Left lung (tissue), 10 donors: ENCODE measurements around the gene RBM10. TPM values are rescaled to one million over a fixed set of nuclear protein-coding genes. Genes with fewer than 3 reads are reported as not detected.

Experiments used
- ATAC-seq: fragments of 200-7000 bp; cut with Tn5 transposase; one replicate; pipeline ENCODE4 v1.9.1; 2020; ENCODE audit warnings: moderate library complexity
- DNase-seq, 4 donors: peaks; one replicate each; pipeline ENCODE4 v3.0.0-alpha.2; 2013 to 2020
- H3K27ac ChIP-seq, 2 donors: fragments of 200-600 bp; sonication (generic) in 1 of 2; one replicate each; pipeline versions ENCODE4 v1.5.0 to v1.8.0; 2020 to 2021
- H3K27me3 ChIP-seq, 2 donors: fragments of 200-600 bp; sonication (generic) in 1 of 2; one replicate each; pipeline versions ENCODE4 v1.5.0 to v1.8.0; 2020 to 2021
- H3K36me3 ChIP-seq, 2 donors: fragments of 200-600 bp; sonication (generic) in 1 of 2; one replicate each; pipeline versions ENCODE4 v1.5.0 to v1.8.0; 2020 to 2021
- H3K4me1 ChIP-seq, 2 donors: fragments of 200-600 bp; one replicate each; pipeline ENCODE4 v1.8.0; 2021
- H3K4me3 ChIP-seq, 2 donors: fragments of 200-600 bp; sonication (generic) in 1 of 2; one replicate each; pipeline versions ENCODE4 v1.5.0 to v1.8.0; 2020 to 2021; ENCODE audit warnings: mild to moderate bottlenecking in 1 of 2
- H3K9me3 ChIP-seq, 2 donors: fragments of 200-600 bp; sonication (generic) in 1 of 2; one replicate each; pipeline versions ENCODE4 v1.5.0 to v1.8.0; 2020 to 2021
- intact Hi-C, 2 donors: fragments of 100-400 bp; cut with DNase I; formaldehyde crosslinking; loops; one replicate each; pipeline versions ENCODE4 v1.11.2 to v1.14.2; 2022
- polyA plus RNA-seq, 6 donors: library from polyadenylated mRNA; unstranded; fragments of 120-200 nt; gene quantifications; one replicate each; pipeline ENCODE4 v1.2.1, GENCODE V29; 2013; ENCODE audit not compliant: insufficient read length in 6 of 6
- total RNA-seq, 2 donors: library from RNA; stranded (reverse); fragmentation: NEBNext Ultra II Directional; extraction: Animal tissue kit (Norgen Biotek cat#: 25700); gene quantifications; one replicate each; pipeline ENCODE4 v1.2.1, GENCODE V29; 2021
- TF ChIP-seq, protein P1 (sequence below), 2 donors: fragments of 200-600 bp; sonication (generic) in 1 of 2; IDR thresholded peaks; one replicate each; pipeline versions ENCODE4 v1.5.0 to v1.8.0; 2021; ENCODE audit warnings: antibody characterized with exemption in 2 of 2
- donor health status: DM: no; HTN: yes; CAD: no.
- donor health status: DM: no; HTN: no; CAD: no.

RBM10 gene
- total and polyA plus RNA-seq, 8 donors = 31.6 to 57.8 (median 51.0) TPM

DNA sequence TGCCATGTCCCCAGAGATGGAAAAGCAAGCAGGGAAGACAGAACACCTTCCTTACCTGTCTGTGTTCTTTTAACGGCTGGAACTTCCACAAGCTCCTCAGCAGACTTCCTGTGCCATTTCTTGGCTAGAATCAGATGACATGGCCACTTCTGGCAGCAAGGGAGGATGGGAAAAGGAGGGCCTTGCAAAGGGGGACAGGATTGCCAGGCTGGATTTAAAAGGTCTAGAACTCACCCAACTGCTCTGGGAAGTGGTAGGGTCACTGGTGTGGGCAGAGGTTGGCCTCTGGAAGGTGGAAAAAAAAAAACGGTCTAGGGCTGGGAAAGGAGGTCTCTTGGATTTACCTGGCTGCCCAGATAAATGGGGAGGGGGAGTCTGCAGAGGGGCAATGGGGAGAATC lies 86.1 kb downstream of the RBM10 start:
- Histone ChIP-seq H3K27me3 (peaks cover 0 to 7% of the 10 kb centered on the region in 2 donors), H3K4me1 (no peaks in the 10 kb centered on the region), H3K4me3 (no peak overlapping the region), H3K27ac (no peak overlapping the region), H3K36me3 (peaks cover 0 to 27% of the 10 kb centered on the region in 2 donors), H3K9me3 (no peaks in the 10 kb centered on the region)
- ATAC-seq (no peak), DNase-seq (no peak)
- intact Hi-C loops = no loop called here
- TF ChIP-seq, protein P1, sequence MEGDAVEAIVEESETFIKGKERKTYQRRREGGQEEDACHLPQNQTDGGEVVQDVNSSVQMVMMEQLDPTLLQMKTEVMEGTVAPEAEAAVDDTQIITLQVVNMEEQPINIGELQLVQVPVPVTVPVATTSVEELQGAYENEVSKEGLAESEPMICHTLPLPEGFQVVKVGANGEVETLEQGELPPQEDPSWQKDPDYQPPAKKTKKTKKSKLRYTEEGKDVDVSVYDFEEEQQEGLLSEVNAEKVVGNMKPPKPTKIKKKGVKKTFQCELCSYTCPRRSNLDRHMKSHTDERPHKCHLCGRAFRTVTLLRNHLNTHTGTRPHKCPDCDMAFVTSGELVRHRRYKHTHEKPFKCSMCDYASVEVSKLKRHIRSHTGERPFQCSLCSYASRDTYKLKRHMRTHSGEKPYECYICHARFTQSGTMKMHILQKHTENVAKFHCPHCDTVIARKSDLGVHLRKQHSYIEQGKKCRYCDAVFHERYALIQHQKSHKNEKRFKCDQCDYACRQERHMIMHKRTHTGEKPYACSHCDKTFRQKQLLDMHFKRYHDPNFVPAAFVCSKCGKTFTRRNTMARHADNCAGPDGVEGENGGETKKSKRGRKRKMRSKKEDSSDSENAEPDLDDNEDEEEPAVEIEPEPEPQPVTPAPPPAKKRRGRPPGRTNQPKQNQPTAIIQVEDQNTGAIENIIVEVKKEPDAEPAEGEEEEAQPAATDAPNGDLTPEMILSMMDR (IDR thresholded peaks at IDR 0.05) = no peak

DNA sequence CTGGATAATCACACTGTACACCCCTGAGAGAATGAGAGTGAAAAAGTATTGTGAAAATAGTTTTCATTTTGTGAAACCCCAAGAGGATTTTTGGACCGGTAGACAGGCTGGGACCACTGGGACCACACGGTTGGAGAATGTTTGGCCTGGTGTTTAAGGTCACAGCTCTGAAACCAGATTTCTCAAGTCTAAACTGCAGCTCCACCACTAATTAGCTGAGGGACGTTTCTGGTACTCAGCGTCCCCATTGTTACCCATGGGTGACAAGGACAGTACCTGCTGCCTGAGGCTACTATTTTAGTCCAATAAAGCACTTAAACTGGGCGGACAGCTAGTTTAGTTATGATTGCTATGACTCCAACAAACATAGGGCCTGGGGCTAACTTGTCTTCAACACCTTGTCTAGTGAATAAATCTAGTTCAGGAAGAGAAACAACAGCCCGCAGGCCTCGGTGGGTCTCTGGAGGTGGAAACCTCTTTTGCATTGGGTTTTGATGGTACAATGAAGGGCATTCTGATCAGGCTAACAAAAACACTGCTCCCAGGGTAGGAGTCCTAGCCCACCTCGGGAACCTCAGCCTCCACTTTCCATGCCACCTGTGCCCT lies 87.3 kb downstream of the RBM10 start:
- peaks cover 0 to 16% of the 10 kb centered on the region in 2 donors for H3K36me3 ChIP-seq
- no peaks in the 10 kb centered on the region for H3K4me1 ChIP-seq
- DNase-seq = no peak
- H3K9me3 ChIP-seq = no peaks in the 10 kb centered on the region
- ATAC-seq = no peak
- H3K27me3 ChIP-seq = peaks cover 0 to 10% of the 10 kb centered on the region in 2 donors
- TF ChIP-seq, protein P1 (IDR thresholded peaks at IDR 0.05) = no peak
- intact Hi-C loops = no loop called here
- peak overlapping the region; percentile 26 to 52 for H3K4me3 ChIP-seq
- peak overlapping the region; percentile 89 to 92 for H3K27ac ChIP-seq

DNA sequence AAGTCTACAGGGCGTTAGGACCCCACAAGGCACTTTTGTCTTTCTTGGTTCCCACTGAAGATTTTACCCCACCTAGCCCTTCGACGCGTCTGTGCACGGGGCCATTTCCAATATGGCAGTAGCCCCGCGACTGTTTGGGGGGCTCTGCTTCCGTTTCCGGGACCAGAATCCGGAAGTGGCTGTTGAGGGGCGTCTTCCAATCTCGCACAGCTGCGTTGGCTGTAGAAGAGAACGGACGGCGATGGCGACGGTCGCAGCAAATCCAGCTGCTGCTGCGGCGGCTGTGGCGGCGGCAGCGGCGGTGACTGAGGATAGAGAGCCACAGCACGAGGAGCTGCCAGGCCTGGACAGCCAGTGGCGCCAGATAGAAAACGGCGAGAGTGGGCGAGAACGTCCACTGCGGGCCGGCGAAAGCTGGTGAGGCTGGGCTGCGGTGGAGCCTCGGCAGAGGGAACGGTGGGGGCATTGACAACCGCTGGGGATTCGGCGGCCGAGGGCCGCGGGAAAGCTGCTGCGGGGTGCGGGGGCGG lies 87.8 kb downstream of the RBM10 start, which contains the start of gene USP11:
Gene USP11, plus strand, starts transcription at position 207 of the 530 bp plus-strand sequence. Its CDS starts 35 bp downstream, at position 242.
- ATAC-seq (peak; percentile 14), DNase-seq (peak in 3 of 4 donors; percentile 47 to 79 (median 61))
- Histone ChIP-seq H3K9me3 (no peaks in the 10 kb centered on the region), H3K4me3 (peak within 1 kb of the TSS; percentile 26 to 52), H3K4me1 (no peaks in the 10 kb centered on the region), H3K36me3 (peaks cover 0 to 14% of the 10 kb centered on the region in 2 donors), H3K27ac (peak within 1 kb of the TSS; percentile 89 to 92), H3K27me3 (peaks cover 0 to 10% of the 10 kb centered on the region in 2 donors)
- TF ChIP-seq, protein P1 (IDR thresholded peaks at IDR 0.05) = no peak
- intact Hi-C loops = no loop called here

DNA sequence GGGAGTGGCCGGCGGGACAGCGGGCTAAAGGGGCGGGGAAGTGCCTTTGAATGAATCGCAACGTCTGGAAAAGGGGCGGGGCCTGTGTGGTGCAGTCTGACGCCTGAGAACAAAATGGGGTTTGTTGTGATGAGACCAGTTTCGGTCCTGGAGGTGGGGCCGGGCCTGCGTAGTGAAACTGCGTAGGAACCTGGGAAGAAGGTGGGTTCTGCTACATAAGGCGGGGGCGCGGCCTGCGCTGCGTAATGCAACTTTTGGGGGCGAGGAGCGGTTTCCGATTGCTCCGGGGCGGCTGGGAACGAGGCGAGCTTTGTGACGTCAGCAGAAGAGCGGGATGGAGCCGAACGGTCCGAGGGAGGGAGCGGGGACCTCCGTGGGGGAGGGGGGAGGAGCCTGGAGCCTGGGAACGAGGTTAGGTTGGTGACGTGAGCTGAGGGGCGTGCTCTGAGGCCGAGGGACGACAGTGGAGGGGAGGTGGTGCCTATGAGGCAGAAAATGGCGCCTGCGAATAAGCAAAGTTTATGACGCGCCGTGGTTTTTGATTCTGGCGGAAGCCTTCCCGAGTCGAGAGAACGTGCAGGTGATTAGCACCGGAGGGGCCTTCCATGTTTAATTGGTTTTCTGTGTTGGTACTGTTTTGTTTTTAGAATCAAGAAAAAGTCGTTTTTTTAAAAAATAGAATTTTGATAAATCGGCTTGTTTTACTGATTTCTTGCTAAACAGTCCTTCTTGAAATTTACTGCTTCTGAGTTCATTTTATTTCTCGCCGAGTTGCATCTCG lies 88.5 kb downstream of the RBM10 start:
- intact Hi-C loops = no loop called here
- peak overlapping the region; percentile 89 to 92 for H3K27ac ChIP-seq
- TF ChIP-seq, protein P1 (IDR thresholded peaks at IDR 0.05) = no peak
- H3K9me3 ChIP-seq = no peaks in the 10 kb centered on the region
- H3K27me3 ChIP-seq = peaks cover 0 to 10% of the 10 kb centered on the region in 2 donors
- H3K4me3 ChIP-seq = peak overlapping the region; percentile 26 to 52
- peaks cover 0 to 10% of the 10 kb centered on the region in 2 donors for H3K36me3 ChIP-seq
- no peaks in the 10 kb centered on the region for H3K4me1 ChIP-seq
- ATAC-seq = peak; percentile 94
- peak; percentile 92 to 95 (median 95) for DNase-seq

DNA sequence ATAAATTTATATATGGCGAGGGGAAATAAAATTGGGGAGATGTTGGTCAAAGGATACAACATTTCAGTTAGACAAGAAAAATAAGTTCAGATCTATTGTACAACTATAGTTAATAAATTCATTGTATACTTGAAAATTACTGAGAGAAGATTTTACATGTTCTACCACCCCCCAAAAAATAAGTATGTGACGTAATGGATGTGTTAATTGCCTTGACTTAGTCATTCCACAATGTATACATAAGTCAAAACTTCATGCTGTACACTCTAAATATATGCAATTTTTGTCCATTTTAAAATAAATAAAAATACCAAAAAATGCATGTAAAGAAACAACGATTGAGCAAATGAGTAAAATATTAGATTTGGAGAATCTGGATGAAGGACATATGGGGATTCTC lies 89.6 kb downstream of the RBM10 start:
- intact Hi-C loops = no loop called here
- no peaks in the 10 kb centered on the region for H3K36me3 ChIP-seq
- H3K4me3 ChIP-seq = peak overlapping the region in 1 of 2 donors; percentile 52
- no peaks in the 10 kb centered on the region for H3K9me3 ChIP-seq
- TF ChIP-seq, protein P1 (IDR thresholded peaks at IDR 0.05) = no peak
- H3K4me1 ChIP-seq = no peaks in the 10 kb centered on the region
- peak overlapping the region; percentile 89 to 92 for H3K27ac ChIP-seq
- peaks cover 0 to 10% of the 10 kb centered on the region in 2 donors for H3K27me3 ChIP-seq
- ATAC-seq (no peak), DNase-seq (no peak)
